GM10266 (cell line): Measurements from ENCODE around the gene KLF11.

Source experiments
- DNase-seq: peaks from one replicate; pipeline ENCODE4 v3.0.0; 2012; ENCODE audit errors: extremely low spot score
- TF ChIP-seq, protein P1 (sequence below): IDR thresholded peaks from 2 replicates; pipeline ENCODE4 v1.5.1; 2012; ENCODE audit warnings: mild to moderate bottlenecking, low read depth; ENCODE audit not compliant: control insufficient read depth, insufficient read depth; ENCODE audit errors: missing control alignments

KLF11 gene

DNA sequence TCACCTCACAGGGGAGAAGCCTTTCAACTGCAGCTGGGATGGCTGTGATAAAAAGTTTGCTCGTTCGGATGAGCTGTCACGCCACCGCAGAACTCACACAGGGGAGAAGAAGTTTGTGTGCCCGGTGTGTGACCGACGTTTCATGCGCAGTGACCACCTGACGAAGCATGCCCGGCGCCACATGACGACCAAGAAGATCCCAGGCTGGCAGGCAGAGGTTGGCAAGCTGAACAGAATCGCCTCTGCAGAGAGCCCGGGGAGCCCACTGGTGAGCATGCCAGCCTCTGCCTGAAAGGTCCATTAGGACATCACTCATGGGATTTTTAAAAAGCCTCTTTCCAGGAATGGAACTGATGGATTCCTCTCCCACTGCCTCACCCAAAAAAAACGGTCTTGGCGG lies 8.9 kb downstream of the KLF11 start:
- DNase-seq, result no peak
- TF ChIP-seq, protein P1, sequence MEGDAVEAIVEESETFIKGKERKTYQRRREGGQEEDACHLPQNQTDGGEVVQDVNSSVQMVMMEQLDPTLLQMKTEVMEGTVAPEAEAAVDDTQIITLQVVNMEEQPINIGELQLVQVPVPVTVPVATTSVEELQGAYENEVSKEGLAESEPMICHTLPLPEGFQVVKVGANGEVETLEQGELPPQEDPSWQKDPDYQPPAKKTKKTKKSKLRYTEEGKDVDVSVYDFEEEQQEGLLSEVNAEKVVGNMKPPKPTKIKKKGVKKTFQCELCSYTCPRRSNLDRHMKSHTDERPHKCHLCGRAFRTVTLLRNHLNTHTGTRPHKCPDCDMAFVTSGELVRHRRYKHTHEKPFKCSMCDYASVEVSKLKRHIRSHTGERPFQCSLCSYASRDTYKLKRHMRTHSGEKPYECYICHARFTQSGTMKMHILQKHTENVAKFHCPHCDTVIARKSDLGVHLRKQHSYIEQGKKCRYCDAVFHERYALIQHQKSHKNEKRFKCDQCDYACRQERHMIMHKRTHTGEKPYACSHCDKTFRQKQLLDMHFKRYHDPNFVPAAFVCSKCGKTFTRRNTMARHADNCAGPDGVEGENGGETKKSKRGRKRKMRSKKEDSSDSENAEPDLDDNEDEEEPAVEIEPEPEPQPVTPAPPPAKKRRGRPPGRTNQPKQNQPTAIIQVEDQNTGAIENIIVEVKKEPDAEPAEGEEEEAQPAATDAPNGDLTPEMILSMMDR, result no peak

DNA sequence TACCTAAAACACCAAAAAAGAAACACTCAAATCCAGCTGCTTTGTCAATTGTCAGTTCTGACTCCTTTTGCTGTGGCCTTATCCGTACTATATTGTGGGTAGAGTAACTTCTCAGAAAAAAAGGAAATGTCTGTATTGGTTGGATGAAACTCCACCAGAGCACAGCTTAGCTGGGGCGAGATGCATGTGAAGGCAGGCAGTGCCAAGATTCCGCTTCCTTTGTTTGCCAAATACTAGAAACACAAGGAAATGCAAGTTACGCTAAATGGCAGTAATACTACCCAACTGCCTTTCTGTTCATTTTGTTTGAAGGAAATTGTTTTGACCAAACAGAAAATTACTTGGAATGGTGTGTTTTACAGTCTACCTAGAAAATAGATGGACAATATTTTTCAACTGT lies 10.0 kb downstream of the KLF11 start:
- TF ChIP-seq, protein P1, result no peak

DNA sequence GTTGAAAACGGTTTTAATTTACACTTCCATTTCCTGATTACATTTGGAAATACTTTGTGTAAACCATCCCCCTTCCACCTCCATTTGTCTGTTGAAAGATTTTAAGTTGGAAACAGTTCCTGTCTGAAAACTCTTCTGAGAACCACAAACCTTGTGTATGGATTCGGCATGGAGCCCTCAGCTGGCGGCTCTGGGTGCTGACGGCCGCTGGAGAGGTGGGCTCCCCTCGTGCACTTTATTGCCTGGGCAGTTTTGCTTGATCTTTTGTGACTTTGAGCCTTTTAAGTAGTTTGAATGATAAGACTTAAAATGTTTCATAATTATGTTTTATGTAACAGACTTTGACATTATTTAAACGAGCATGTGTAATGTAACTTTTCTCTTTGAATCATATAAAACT lies 11.1 kb downstream of the KLF11 start:
- DNase-seq, result no peak
- TF ChIP-seq, protein P1, result no peak

More for the DNA sequence above, 10.0 kb downstream of the KLF11 start:
- no peak for DNase-seq

DNA sequence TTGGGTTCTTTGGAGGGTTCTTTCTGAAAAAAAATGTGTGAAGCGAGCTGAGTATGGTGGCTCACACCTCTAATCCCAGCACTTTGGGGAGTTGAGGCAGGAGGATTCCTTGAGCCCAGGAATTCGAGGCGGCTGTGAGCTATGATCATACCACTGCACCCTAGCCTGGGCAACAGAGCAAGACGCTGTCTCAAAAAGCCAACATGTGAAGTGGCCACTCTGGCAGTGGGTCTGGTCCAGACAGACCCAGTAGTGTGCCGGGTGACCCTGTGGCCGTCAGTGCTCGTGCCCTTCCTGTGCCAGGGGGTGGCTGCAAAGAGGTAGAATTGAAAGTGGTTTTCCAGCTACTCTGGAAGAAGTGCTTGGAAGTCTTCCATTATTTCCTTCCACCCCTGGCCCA lies 11.6 kb downstream of the KLF11 start:
- DNase-seq, result no peak
- TF ChIP-seq, protein P1, result no peak

DNA sequence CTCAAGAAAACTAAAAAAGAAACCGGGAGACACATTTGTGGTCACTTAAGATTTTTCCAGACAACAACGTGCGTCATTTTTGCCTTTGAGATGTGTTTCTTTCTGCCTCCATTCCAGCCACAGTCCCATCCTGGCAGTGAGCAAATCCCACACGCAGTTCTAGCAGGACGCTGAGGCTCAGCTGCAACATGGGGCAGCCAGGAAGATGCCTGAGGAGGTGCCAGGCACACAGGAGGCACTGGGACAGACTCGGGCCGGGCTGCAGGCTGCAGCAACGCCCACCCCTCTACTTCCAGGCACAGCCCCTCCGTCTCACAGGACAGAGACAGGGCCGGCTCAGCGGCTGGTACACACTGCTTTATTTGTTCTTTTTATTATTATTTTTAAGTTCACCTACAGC lies 13.1 kb downstream of the KLF11 start:
- TF ChIP-seq, protein P1, result no peak
- DNase-seq, result no peak

DNA sequence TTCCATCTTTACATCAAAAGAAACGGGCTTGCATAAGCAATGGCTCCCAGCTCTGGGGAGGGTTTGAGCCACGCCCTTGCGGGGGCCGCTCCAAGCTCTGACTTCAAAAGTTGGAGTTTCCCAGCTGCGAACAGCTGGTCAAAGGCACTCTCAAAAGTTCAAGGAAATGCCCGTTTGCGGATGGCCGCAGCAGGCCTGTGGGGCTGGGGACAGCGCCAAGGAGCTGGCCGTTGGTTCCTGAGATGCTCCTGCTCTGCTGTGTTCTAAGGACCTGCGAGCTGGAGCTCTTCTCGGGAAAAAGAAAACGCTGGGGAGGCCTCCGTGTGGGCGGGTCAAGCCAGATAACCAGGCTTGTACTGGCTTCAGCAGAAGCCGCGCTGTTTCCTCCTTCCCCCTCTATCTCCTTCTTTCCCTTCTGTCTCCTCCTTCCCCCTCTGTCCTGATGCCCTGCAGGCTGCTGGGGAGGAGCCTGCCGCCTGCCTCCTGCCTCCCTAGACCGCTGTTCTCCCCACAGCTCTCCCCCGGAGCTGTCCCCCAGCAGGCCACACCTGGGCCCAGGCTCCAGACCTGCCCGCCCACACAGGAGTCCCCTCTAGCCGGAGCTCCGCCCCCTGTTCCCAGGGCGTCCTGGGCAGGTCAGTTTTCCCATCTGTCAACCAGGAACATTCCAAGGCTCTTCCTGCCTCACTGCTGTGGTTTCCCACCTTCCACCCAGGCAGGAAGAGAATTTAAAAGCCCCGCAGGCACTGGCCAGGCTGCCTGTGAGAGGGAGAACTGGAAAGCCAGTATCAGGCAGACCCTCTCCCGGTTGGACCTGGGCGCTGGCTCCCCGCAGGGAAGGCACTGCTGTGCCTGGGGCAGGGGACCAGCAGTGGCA lies 14.1 kb downstream of the KLF11 start:
- peak; percentile 63 for DNase-seq
- TF ChIP-seq, protein P1, result no peak
